Right lobe of liver (tissue), 6 donors: ENCODE results near the gene GLOD5. TPM values are rescaled to one million over a fixed set of nuclear protein-coding genes. Genes with fewer than 3 reads are reported as not detected.
A peak's percentile ranks its signal among the peaks of the same experiment; 100 is the strongest.

Experiments used
- ATAC-seq, 4 donors: fragments of 200-7000 bp; cut with Tn5 transposase; one replicate each; pipeline ENCODE4 v1.9.1; 2020; ENCODE audit warnings: mild to moderate bottlenecking in 4 of 4, moderate library complexity in 4 of 4
- DNase-seq, 3 donors: peaks; one replicate each; pipeline ENCODE4 v3.0.0-alpha.2; 2020
- H3K27ac ChIP-seq, 3 donors: fragments of 200-600 bp; one replicate each; pipeline ENCODE4 v1.8.0; 2022
- H3K27me3 ChIP-seq, 2 donors: fragments of 200-600 bp; one replicate each; pipeline ENCODE4 v1.8.0; 2022
- H3K36me3 ChIP-seq, 4 donors: fragments of 200-600 bp; sonication (generic) in 1 of 4; one replicate each; pipeline versions ENCODE4 v1.5.1 to v1.8.0; 2017 to 2022; ENCODE audit warnings: control low read depth in 1 of 4
- H3K4me1 ChIP-seq, 4 donors: fragments of 200-600 bp; sonication (generic) in 1 of 4; one replicate each; pipeline versions ENCODE4 v1.5.1 to v1.8.0; 2017 to 2022; ENCODE audit warnings: control low read depth in 1 of 4
- H3K4me3 ChIP-seq, 3 donors: fragments of 200-600 bp; one replicate each; pipeline ENCODE4 v1.8.0; 2022
- H3K9me3 ChIP-seq, 4 donors: fragments of 200-600 bp; sonication (generic) in 1 of 4; one replicate each; pipeline versions ENCODE4 v1.5.1 to v1.8.0; 2017 to 2022; ENCODE audit warnings: control low read depth in 1 of 4
- POLR2A ChIP-seq: fragments of 450-650 bp; IDR thresholded peaks from one replicate; pipeline ENCODE4 v1.6.1; 2017; ENCODE audit warnings: antibody characterized with exemption, mild to moderate bottlenecking
- WGBS: methylation state at CpG from one replicate; pipeline ENCODE4 v1.1.6; 2018; ENCODE audit warnings: low coverage, low lambda C conversion rate; ENCODE audit not compliant: insufficient coverage; ENCODE audit errors: missing lambda C conversion rate; 5-methylcytosine and 5-hydroxymethylcytosine counted together
- intact Hi-C, 2 donors: fragments of 100-400 bp; cut with DNase I; formaldehyde crosslinking; loops; one replicate each; pipeline versions ENCODE4 v1.11.2 to v1.14.1; 2022
- total RNA-seq, 6 experiments: library from RNA; depleted of rRNA in 2 of 6; stranded (reverse); fragments of >200 nt in 2 of 6; fragmentation: NEBNext Ultra II Directional in 3 of 6; extraction: Animal tissue kit (Norgen Biotek cat#: 25700) in 3 of 6; gene quantifications; one replicate each; pipeline versions ENCODE4 v1.1.0 to v1.2.4, GENCODE V29; 2016 to 2023
- TF ChIP-seq, protein P1 (sequence below), 4 donors: fragments of 200-600 bp in 3 of 4; fragments of 450-650 bp in 1 of 4; IDR thresholded peaks; one replicate each; pipeline versions ENCODE4 v1.5.1 to v1.8.0; 2016 to 2022; ENCODE audit warnings: antibody characterized with exemption in 4 of 4, mild to moderate bottlenecking in 2 of 4
- donor health status: DM: no; HTN: yes; CAD: no.
- donor health status: DM: no; HTN: no; CAD: no.
- donor health status: DM: no; HTN: no; CAD: no.
- donor health status: DM: no; HTN: yes; CAD: no.
- donor health status: DM: no; HTN: yes; CAD: no.

Gene GLOD5
- total RNA-seq, 6 experiments from 2014 or later, result 0.98 to 4.1 (median 2.9) TPM

GRCh38 chrX:48721916-48722315, 39.6 kb upstream of the GLOD5 start:
- intact Hi-C loops, result no loop called here

DNA sequence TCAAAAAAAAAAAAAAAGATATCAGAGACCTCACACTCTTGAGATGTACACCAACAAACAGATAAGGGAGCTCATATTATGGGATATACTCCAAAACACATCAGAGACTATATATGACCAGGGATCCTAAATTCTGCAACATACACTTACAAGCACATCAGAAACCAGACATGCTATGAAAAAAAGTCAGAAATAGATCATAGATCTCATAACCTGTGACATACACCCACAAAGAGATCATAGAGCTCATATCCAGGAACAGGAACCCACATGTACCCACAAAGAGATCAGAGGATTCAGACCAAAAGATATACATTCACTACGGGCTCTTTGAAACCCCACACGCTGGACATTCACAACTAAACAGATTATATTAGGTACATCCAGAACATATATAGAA, 35.0 kb upstream of the GLOD5 start:
- no peak overlapping the region for H3K4me3 ChIP-seq
- intact Hi-C loops, result no loop called here
- H3K36me3 ChIP-seq, result no peaks in the 10 kb centered on the region
- no peaks in the 10 kb centered on the region for H3K4me1 ChIP-seq
- no peaks in the 10 kb centered on the region for H3K27me3 ChIP-seq
- TF ChIP-seq, protein P1, sequence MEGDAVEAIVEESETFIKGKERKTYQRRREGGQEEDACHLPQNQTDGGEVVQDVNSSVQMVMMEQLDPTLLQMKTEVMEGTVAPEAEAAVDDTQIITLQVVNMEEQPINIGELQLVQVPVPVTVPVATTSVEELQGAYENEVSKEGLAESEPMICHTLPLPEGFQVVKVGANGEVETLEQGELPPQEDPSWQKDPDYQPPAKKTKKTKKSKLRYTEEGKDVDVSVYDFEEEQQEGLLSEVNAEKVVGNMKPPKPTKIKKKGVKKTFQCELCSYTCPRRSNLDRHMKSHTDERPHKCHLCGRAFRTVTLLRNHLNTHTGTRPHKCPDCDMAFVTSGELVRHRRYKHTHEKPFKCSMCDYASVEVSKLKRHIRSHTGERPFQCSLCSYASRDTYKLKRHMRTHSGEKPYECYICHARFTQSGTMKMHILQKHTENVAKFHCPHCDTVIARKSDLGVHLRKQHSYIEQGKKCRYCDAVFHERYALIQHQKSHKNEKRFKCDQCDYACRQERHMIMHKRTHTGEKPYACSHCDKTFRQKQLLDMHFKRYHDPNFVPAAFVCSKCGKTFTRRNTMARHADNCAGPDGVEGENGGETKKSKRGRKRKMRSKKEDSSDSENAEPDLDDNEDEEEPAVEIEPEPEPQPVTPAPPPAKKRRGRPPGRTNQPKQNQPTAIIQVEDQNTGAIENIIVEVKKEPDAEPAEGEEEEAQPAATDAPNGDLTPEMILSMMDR (IDR thresholded peaks at IDR 0.05), result no peak
- TF ChIP-seq POLR2A, result no peak
- no peaks in the 10 kb centered on the region for H3K9me3 ChIP-seq
- DNase-seq, result no peak
- WGBS, result 80% methylated on average over 2 of the region's 2 CpGs
- H3K27ac ChIP-seq, result no peak overlapping the region
- ATAC-seq, result no peak

More at GRCh38 chrX:48721916-48722315, 39.6 kb upstream of the GLOD5 start:
- H3K36me3 ChIP-seq, result no peaks in the 10 kb centered on the region
- ATAC-seq, result no peak
- no peak overlapping the region for H3K4me3 ChIP-seq
- TF ChIP-seq, protein P1 (IDR thresholded peaks at IDR 0.05), result no peak
- no peak for TF ChIP-seq POLR2A
- no peaks in the 10 kb centered on the region for H3K4me1 ChIP-seq
- H3K27me3 ChIP-seq, result no peaks in the 10 kb centered on the region
- no peaks in the 10 kb centered on the region for H3K9me3 ChIP-seq
- no peak overlapping the region for H3K27ac ChIP-seq
- no peak for DNase-seq

DNA sequence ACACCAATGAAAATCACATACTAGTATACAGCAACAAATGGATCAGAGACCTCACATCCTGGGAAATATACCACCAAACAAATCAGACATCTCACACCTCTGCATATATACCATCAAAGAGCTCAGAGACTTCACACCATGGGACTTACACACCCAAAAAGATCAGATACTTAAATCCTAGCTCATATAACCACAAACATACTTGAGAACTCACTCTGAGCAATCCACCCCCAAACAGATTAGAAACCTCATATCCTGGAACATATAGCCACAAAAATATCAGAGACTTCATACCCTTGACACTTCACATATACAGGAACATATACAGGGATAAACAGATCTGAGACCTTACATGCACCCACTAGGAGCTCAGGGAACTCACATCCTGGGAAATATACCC, 32.9 kb upstream of the GLOD5 start:
- Histone ChIP-seq H3K27ac (no peak overlapping the region), H3K4me1 (no peaks in the 10 kb centered on the region), H3K36me3 (no peaks in the 10 kb centered on the region), H3K4me3 (no peak overlapping the region), H3K9me3 (no peaks in the 10 kb centered on the region), H3K27me3 (no peaks in the 10 kb centered on the region)
- ATAC-seq, result no peak
- intact Hi-C loops, result no loop called here
- TF ChIP-seq, protein P1 (IDR thresholded peaks at IDR 0.05), result no peak
- no peak for TF ChIP-seq POLR2A
- DNase-seq, result no peak

DNA sequence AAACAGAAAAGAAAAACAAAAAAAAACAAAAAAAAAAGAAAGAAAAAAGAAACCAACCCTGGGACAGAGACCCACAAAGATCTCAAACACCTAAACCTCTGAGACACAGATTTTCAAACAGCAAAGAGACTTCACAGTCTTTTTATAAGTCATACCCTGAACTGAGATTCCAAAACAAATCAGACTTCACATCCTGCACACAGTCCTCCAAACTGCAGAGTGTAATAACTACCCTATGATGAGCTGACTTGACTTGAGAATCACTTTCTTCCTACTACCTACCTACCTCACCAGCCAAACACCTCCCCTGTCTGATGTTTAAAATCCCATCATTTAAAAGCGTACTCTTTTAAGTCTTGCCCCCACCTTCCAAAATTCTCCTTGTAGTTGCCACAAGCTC, 25.2 kb upstream of the GLOD5 start:
- 73% methylated on average over 1 of the region's 1 CpG for WGBS
- no peaks in the 10 kb centered on the region for H3K36me3 ChIP-seq
- no peak for TF ChIP-seq POLR2A
- TF ChIP-seq, protein P1 (IDR thresholded peaks at IDR 0.05), result no peak
- no peaks in the 10 kb centered on the region for H3K9me3 ChIP-seq
- no peaks in the 10 kb centered on the region for H3K4me1 ChIP-seq
- H3K27me3 ChIP-seq, result no peaks in the 10 kb centered on the region
- intact Hi-C loops, result no loop called here
- no peak for ATAC-seq
- H3K4me3 ChIP-seq, result no peak overlapping the region
- H3K27ac ChIP-seq, result no peak overlapping the region
- no peak for DNase-seq

DNA sequence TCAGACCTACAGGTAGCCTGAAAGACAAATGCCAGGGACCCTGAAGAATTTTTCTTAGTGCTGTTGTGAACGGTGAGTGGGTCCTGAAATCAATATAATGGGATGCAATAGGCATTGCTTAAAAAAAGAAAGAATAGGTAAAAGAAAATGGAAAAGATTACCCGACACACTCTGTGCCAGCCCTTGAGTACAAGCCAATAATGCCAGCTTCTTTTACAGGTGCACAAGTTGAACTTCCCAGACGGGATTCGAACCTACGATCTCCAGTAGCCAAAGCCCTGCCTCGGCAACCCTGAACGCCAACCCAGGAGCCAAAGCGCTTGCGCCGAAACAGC, 24.7 kb upstream of the GLOD5 start:
- H3K9me3 ChIP-seq, result no peaks in the 10 kb centered on the region
- peak overlapping the region in 2 of 3 donors; percentile 60 to 65 for H3K4me3 ChIP-seq
- H3K36me3 ChIP-seq, result no peaks in the 10 kb centered on the region
- 10% methylated on average over 10 of the region's 10 CpGs for WGBS
- ATAC-seq (no peak), DNase-seq (no peak)
- intact Hi-C loops, result no loop called here
- no peak for TF ChIP-seq POLR2A
- TF ChIP-seq, protein P1 (IDR thresholded peaks at IDR 0.05), result no peak
- peak overlapping the region in 1 of 3 donors; percentile 39 for H3K27ac ChIP-seq
- no peaks in the 10 kb centered on the region for H3K27me3 ChIP-seq
- no peaks in the 10 kb centered on the region for H3K4me1 ChIP-seq
